WERI-Rb-1 (cell line): Measurements from ENCODE around the gene OPHN1.

Experiments used
- DNase-seq: peaks from one replicate; pipeline ENCODE4 v3.0.0-alpha.2; 2020
- H3K27ac ChIP-seq: fragments of 250-450 bp; sonication (Bioruptor Pico); 2 replicates; pipeline ENCODE4 v1.5.1; 2020; ENCODE audit warnings: mild to moderate bottlenecking, moderate library complexity
- H3K27me3 ChIP-seq: fragments of 250-450 bp; sonication (Bioruptor Pico); 2 replicates; pipeline ENCODE4 v1.5.1; 2021; ENCODE audit warnings: mild to moderate bottlenecking, low read depth, moderate library complexity; ENCODE audit not compliant: insufficient read depth, severe bottlenecking
- H3K36me3 ChIP-seq: fragments of 250-450 bp; sonication (Bioruptor Pico); 2 replicates; pipeline ENCODE4 v1.5.1; 2020; ENCODE audit warnings: mild to moderate bottlenecking, moderate library complexity
- H3K4me3 ChIP-seq: 2 replicates; pipeline ENCODE4 v1.5.1; 2011; ENCODE audit warnings: low read depth, mild to moderate bottlenecking, control low read depth, low read length
- H3K9me3 ChIP-seq: fragments of 250-450 bp; sonication (Bioruptor Pico); 2 replicates; pipeline ENCODE4 v1.5.1; 2021; ENCODE audit warnings: mild to moderate bottlenecking, moderate library complexity; ENCODE audit not compliant: severe bottlenecking
- TF ChIP-seq, protein P1 (sequence below): IDR thresholded peaks from 2 replicates; pipeline ENCODE4 v1.5.1; 2011; ENCODE audit warnings: low read depth, mild to moderate bottlenecking, control low read depth, inconsistent platforms, low read length

The OPHN1 gene

DNA sequence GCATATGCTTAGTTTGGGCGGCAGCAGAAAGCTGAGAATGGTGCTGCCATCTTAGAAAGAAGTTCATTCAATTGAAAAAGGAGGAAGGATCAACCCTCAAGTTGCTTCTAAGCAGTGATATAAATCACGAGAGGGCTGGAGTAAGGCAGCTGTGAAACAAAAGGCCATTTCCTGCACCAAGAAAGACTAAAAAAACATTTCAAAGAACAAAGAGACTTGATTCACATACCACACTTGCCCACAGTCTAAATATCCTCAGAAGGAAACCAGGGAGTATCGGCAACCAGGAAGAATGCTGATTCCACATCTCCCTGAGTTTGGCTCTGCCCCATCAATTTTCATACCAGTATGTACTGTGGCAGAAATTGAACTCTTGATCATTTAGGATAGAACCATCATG, 240.1 kb downstream of the OPHN1 start:
- Histone ChIP-seq H3K36me3 (no peaks in the 10 kb centered on the region), H3K4me3 (no peak overlapping the region), H3K27me3 (no peaks in the 10 kb centered on the region), H3K27ac (no peak overlapping the region), H3K9me3 (no peaks in the 10 kb centered on the region)
- DNase-seq: no peak
- TF ChIP-seq, protein P1, sequence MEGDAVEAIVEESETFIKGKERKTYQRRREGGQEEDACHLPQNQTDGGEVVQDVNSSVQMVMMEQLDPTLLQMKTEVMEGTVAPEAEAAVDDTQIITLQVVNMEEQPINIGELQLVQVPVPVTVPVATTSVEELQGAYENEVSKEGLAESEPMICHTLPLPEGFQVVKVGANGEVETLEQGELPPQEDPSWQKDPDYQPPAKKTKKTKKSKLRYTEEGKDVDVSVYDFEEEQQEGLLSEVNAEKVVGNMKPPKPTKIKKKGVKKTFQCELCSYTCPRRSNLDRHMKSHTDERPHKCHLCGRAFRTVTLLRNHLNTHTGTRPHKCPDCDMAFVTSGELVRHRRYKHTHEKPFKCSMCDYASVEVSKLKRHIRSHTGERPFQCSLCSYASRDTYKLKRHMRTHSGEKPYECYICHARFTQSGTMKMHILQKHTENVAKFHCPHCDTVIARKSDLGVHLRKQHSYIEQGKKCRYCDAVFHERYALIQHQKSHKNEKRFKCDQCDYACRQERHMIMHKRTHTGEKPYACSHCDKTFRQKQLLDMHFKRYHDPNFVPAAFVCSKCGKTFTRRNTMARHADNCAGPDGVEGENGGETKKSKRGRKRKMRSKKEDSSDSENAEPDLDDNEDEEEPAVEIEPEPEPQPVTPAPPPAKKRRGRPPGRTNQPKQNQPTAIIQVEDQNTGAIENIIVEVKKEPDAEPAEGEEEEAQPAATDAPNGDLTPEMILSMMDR: no peak

DNA sequence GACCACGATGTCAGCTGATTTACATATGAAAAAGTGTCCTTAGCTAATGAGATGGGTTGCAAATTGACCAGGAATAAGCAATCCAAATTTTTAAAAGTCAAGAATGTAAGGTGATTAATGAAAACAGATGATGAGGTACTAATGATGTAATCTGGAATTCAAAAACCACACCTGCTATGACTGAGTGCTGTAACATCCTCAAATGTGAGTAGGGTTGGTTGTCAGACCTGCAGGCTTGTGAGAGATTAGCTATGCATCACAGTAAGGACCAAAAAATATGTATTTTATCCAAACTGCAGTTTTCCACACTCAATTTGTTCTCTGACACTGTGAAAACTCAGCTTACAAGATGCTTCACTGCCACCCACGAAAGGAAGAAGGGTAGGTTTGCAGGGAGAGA, 242.5 kb downstream of the OPHN1 start:
- no peaks in the 10 kb centered on the region for H3K27me3 ChIP-seq
- no peaks in the 10 kb centered on the region for H3K9me3 ChIP-seq
- no peak overlapping the region for H3K4me3 ChIP-seq
- H3K27ac ChIP-seq: no peak overlapping the region
- H3K36me3 ChIP-seq: no peaks in the 10 kb centered on the region
- DNase-seq: no peak
- TF ChIP-seq, protein P1: no peak

DNA sequence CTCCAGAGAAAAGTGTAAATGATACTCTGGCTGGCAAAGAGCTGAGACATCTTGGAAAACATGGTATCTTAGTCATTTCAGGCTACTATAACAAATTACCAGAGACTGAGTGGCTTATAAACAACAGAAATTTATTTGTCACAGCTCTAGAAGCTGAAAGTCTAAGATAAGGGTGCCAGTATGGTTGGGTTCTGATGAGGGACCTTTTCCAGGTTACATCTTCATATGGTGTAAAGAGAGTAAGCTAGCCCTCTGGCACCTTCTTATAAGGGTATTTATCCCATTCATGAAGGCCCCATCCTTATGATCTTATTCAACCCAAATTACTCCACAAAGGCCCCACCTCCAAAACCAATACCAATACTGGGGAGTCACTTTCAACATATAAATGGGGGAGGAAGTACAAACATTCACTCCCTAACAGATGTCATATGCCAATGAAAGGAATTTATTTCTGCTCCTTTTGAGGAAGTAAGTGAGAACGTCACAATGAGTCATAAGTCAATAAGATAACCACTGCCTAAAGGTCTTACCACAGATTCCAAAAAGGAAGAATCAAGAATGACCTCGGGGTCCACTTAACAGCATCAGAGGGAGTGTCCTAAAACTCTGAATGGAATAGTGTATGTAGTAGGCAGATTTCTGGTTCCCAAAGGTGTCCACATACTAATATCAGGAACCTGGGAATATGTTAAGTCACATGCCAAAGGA, 246.6 kb downstream of the OPHN1 start:
- Histone ChIP-seq H3K27ac (no peak overlapping the region), H3K36me3 (no peaks in the 10 kb centered on the region), H3K9me3 (no peaks in the 10 kb centered on the region), H3K4me3 (no peak overlapping the region), H3K27me3 (no peaks in the 10 kb centered on the region)
- no peak for DNase-seq
- TF ChIP-seq, protein P1: no peak

DNA sequence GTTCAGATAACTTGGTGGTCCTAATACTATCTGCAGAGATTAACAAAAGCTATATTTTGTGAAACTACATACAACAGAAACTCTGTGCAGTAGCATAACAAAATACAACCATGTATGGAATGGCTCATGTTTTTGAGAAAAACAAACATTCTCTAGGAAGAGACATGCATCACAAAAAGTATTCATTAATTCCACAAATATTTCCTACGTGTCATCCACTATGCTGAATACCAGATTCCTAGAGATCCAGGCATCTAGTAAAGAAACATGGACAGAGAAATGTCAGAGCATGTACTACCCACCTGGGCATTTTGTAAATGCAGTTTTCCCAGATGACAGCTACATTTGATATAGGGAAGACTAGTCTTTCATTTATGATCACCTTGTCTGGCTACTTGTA, 248.1 kb downstream of the OPHN1 start:
- TF ChIP-seq, protein P1: no peak
- Histone ChIP-seq H3K9me3 (no peaks in the 10 kb centered on the region), H3K36me3 (no peaks in the 10 kb centered on the region), H3K27me3 (no peaks in the 10 kb centered on the region), H3K4me3 (no peak overlapping the region), H3K27ac (no peak overlapping the region)
- no peak for DNase-seq

DNA sequence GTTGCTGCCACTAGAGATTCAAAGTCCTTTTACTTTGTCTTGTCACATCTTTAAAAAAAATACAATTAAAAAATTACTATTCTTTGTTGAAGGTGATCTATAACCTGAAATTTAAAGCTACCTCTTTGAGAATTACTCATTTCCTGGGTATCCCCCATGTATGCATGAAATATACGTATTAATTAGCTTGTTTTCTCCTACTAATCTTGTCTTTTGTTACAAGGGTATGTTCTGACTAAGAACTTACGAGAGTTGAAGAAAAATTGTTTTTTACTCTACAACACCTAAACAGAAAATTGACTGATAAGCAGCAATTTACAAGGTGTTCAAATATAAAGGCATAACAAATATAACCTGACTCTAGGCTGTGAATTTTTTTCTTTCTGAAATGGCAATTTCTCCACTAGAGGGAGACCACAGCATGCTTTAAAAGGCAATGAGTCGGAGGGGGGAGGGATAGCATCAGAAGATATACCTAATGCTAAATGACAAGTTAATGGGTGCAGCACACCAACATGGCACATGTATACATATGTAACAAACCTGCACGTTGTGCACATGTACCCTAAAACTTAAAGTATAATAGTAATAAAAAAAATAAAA, 249.6 kb downstream of the OPHN1 start:
- Histone ChIP-seq H3K27ac (no peak overlapping the region), H3K36me3 (no peaks in the 10 kb centered on the region), H3K9me3 (no peaks in the 10 kb centered on the region), H3K4me3 (no peak overlapping the region), H3K27me3 (no peaks in the 10 kb centered on the region)
- peak; percentile 8 for DNase-seq
- TF ChIP-seq, protein P1: peak; percentile 28; the same call in 1 of the 2 replicates

DNA sequence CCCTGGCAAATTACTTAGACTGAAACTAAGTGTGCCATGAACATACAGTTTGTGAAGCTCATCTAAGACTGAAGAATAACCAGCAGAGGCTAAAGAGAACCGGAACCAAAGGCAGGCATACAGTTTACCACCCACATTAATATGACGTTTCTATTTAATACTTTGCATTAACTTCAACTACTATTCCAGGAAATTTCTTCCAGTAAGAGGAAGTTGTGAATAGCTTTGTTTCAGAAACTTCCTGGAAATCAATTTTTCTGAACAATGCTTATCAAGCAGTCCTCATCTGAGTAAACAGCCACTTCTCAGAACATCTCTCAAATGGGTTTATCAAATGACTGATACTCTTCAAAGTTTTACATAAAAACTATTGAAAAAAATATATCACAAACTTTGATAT, 252.7 kb downstream of the OPHN1 start:
- Histone ChIP-seq H3K9me3 (no peaks in the 10 kb centered on the region), H3K36me3 (no peaks in the 10 kb centered on the region), H3K4me3 (no peak overlapping the region), H3K27me3 (no peaks in the 10 kb centered on the region), H3K27ac (no peak overlapping the region)
- DNase-seq: no peak
- TF ChIP-seq, protein P1: no peak
